ENCODE results near the gene CYBC1. TPM values are rescaled to one million over a fixed set of nuclear protein-coding genes. Genes with fewer than 3 reads are reported as not detected.

CYBC1 gene
- polyA plus RNA-seq, 1 donor from 2014 or later, result 266 TPM

DNA sequence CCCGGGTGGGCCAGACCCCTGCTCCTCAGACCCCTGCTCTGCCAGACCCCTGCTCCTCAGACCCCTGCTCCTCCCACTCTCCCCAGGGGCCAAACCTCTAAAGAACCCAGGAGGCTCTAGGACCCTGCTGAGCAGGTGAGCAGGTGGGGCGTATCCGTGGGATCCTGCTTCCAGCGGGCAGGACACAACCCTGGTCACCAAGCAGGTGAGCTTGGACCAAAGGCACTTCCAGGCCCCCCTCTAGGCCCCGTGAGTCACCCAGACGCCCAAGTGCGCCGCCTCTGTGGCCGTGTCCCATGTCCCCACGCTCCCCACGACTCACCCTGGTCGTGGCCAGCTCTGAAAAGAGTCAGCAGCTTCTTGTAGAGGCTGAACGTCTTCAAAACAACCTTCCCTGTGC, 5.0 kb downstream of the CYBC1 start:
- Mint-ChIP-seq H3K4me3 (no peak overlapping the region), H3K27ac (peak overlapping the region in 1 of 3 donors; percentile 99), H3K4me1 (peaks cover 15 to 25% (median 21%) of the 10 kb centered on the region in 3 donors)

GRCh38 chr17:82444941-82445521, 5.5 kb downstream of the CYBC1 start:
- Mint-ChIP-seq H3K27me3 (no peaks in the 10 kb centered on the region), H3K27ac (no peak overlapping the region), H3K4me1 (peaks cover 20 to 30% (median 26%) of the 10 kb centered on the region in 3 donors), H3K4me3 (no peak overlapping the region), H3K9me3 (no peaks in the 10 kb centered on the region), H3K36me3 (peaks cover 8% of the 10 kb centered on the region)

More for the DNA sequence above, 5.0 kb downstream of the CYBC1 start:
- peaks cover 5% of the 10 kb centered on the region for H3K36me3 Mint-ChIP-seq
- no peaks in the 10 kb centered on the region for H3K9me3 Mint-ChIP-seq
- H3K27me3 Mint-ChIP-seq, result no peaks in the 10 kb centered on the region

DNA sequence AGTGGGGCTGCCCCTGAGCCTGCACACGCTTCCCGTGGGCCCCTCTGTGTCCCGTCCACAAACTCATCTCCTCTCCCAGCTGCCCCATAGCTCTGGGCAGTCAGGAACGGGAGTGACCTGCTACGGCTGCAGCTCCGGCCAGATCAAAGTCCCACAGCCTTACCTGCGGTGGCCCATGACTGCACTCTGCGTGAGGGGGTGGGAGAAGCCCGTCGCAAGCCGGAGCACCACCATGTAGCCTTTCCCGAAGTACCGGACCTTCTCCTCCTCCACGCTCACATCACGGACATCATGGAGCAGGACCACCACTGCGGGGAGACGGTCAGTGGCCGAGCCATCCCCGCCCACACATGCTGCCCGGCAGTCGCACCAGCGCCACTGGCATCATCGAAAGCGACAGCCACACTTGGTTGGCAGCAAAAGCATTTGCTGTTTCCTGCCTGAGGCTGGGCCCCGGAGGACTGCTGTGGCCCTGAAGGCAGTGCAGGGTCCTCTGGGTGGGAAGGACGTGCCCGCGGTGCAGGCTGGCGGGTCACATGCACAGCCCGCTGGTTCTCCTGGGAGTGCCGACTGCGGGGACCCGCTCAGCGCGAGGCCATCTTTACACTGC, 6.2 kb downstream of the CYBC1 start:
- peaks cover 8% of the 10 kb centered on the region for H3K36me3 Mint-ChIP-seq
- H3K4me3 Mint-ChIP-seq, result no peak overlapping the region
- H3K4me1 Mint-ChIP-seq, result peaks cover 20 to 31% (median 26%) of the 10 kb centered on the region in 3 donors
- H3K9me3 Mint-ChIP-seq, result no peaks in the 10 kb centered on the region
- H3K27me3 Mint-ChIP-seq, result no peaks in the 10 kb centered on the region
- H3K27ac Mint-ChIP-seq, result peak overlapping the region in 1 of 3 donors; percentile 62

- Mint-ChIP-seq H3K36me3 (peaks cover 8% of the 10 kb centered on the region), H3K9me3 (no peaks in the 10 kb centered on the region), H3K27ac (peak overlapping the region in 2 of 3 donors; percentile 80 to 83), H3K4me3 (peak overlapping the region in 2 of 4 donors; percentile 69 to 70), H3K4me1 (peaks cover 17 to 29% (median 19%) of the 10 kb centered on the region in 3 donors), H3K27me3 (no peaks in the 10 kb centered on the region)
These were observed 6.9 kb downstream of the CYBC1 start for GRCh38 chr17:82443465-82444283.

DNA sequence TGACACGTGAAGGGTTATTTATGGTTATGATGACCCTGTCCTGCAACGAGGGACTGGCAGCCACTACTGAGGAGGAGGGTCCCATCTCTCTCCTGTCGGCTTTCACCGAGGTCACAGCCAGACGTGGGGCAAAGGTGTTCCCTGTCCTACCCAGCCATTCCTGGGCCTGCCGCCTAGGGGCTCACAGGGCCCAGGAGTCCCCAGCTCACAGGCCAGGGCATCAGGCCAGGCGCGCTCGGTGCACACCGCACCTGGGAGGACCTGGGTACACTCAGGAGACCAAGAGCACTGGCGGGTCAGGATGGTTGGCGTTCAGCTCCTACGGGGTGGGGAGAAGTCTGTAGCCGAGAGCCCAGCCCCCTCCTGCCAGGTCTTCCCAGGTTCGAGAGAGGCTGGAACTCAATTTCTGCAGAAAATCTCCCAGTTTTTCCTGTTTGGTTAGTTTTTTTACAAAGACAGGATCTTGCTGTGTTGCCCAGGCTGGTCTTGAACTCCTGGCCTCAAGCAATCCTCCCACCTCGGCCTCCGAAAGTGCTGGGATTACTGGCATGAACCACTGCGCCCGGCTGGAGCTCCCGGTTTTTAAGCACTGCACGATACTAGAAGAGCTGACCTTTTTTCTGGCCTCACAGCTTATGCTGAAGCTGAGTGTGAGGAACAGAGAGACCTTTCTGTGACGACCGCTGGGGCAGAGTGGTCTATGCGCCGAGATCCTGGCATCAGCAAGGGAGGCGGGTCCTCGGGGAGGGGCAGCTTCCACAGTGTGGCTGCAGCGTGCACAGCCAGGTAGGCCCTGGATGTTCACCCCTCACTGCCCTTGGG, 7.7 kb downstream of the CYBC1 start:
- Mint-ChIP-seq H3K4me1 (peaks cover 17 to 27% (median 17%) of the 10 kb centered on the region in 3 donors), H3K36me3 (peaks cover 8% of the 10 kb centered on the region), H3K4me3 (peak overlapping the region in 2 of 4 donors; percentile 69 to 70), H3K27ac (peak overlapping the region in 2 of 3 donors; percentile 80 to 83), H3K27me3 (no peaks in the 10 kb centered on the region), H3K9me3 (no peaks in the 10 kb centered on the region)

GRCh38 chr17:82441691-82442487, 8.7 kb downstream of the CYBC1 start:
- H3K36me3 Mint-ChIP-seq, result peaks cover 8% of the 10 kb centered on the region
- H3K27ac Mint-ChIP-seq, result peak overlapping the region; percentile 93 to 99 (median 98)
- H3K4me3 Mint-ChIP-seq, result peak overlapping the region; percentile 30 to 88 (median 83)
- H3K27me3 Mint-ChIP-seq, result no peaks in the 10 kb centered on the region
- no peaks in the 10 kb centered on the region for H3K9me3 Mint-ChIP-seq
- H3K4me1 Mint-ChIP-seq, result peaks cover 13 to 23% (median 14%) of the 10 kb centered on the region in 3 donors

DNA sequence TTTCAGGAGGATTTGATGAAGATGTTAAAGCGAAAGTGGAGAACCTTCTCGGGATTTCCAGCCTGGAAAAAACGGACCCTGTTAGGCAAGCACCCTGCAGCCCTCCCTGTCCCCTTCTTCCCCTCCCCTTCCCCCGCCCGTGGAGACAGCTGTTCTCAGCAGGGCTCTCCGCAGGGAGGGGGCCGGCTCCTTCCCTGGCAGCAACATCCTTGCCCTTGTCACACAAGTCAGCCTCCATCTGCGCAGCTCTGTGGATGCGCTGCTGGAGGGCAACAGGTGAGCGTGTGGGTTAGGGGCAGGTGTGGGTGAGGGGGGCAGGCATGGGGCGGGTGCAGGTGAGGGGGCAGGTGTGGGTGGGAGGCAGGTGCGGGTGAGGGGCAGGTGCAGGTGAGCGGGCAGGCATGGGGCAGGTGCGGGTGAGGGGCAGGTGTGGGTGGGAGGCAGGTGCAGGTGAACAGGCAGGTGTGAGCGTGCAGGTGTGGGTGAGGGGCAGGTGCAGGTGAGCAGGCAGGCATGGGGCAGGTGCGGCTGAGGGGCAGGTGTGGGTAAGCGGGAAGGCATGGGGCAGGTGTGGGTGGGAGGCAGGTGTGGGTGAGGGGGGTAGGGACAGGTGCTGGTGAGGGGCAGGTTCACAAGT, 9.4 kb downstream of the CYBC1 start:
- peak overlapping the region; percentile 94 to 99 (median 98) for H3K27ac Mint-ChIP-seq
- H3K36me3 Mint-ChIP-seq, result peaks cover 6% of the 10 kb centered on the region
- no peaks in the 10 kb centered on the region for H3K27me3 Mint-ChIP-seq
- H3K4me1 Mint-ChIP-seq, result peaks cover 13 to 20% (median 14%) of the 10 kb centered on the region in 3 donors
- no peaks in the 10 kb centered on the region for H3K9me3 Mint-ChIP-seq
- peak overlapping the region; percentile 78 to 93 (median 88) for H3K4me3 Mint-ChIP-seq

- Mint-ChIP-seq H3K4me3 (peak overlapping the region; percentile 78 to 93 (median 88)), H3K27me3 (no peaks in the 10 kb centered on the region), H3K9me3 (no peaks in the 10 kb centered on the region), H3K36me3 (peaks cover 6% of the 10 kb centered on the region), H3K4me1 (peaks cover 13 to 18% (median 14%) of the 10 kb centered on the region in 3 donors), H3K27ac (peak overlapping the region; percentile 94 to 99 (median 98))
These were observed 10.0 kb downstream of the CYBC1 start for GRCh38 chr17:82440469-82440981.

- peaks cover 13 to 21% (median 18%) of the 10 kb centered on the region in 3 donors for H3K4me1 Mint-ChIP-seq
- H3K27ac Mint-ChIP-seq, result peak overlapping the region; percentile 94 to 99 (median 98)
- H3K27me3 Mint-ChIP-seq, result no peaks in the 10 kb centered on the region
- peaks cover 6% of the 10 kb centered on the region for H3K36me3 Mint-ChIP-seq
- H3K4me3 Mint-ChIP-seq, result peak overlapping the region in 3 of 4 donors; percentile 87 to 93 (median 90)
- no peaks in the 10 kb centered on the region for H3K9me3 Mint-ChIP-seq
These were observed 10.7 kb downstream of the CYBC1 start for GRCh38 chr17:82439829-82440365.

DNA sequence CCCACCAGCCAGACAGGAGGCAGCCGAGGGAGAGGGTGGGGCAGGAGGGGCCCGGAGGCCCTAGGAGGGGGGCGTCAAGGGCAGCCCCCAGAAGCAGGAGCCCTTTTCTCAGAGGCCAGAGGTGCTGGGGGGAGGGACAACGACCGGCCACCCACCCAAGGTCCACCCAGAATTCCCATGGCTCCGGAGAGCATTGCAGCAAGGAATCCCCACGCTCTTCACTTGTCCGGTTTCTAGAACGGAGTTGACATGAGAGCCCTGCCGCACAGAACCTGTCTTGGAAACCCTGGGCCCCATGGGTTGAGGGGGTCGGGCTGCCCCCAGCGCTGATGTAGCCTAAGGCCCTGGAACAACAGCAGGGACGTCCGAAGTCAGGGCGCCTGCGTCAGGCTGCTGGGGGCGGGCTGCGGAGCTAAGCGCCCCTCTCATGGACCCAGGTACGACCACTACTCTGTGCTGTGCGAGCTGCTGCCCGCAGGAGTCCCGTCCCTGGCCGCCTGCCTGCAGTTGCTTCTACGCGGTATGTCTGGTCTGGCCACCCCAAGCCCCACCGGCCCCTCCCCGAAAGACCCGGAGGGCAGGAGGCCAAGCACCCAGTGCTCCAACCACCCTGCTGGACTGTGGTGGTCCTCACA, 11.2 kb downstream of the CYBC1 start:
- H3K27ac Mint-ChIP-seq, result peak overlapping the region in 1 of 3 donors; percentile 31
- H3K27me3 Mint-ChIP-seq, result no peaks in the 10 kb centered on the region
- H3K4me1 Mint-ChIP-seq, result peaks cover 17 to 23% (median 20%) of the 10 kb centered on the region in 3 donors
- H3K4me3 Mint-ChIP-seq, result no peak overlapping the region
- no peaks in the 10 kb centered on the region for H3K9me3 Mint-ChIP-seq
- H3K36me3 Mint-ChIP-seq, result peaks cover 6% of the 10 kb centered on the region

DNA sequence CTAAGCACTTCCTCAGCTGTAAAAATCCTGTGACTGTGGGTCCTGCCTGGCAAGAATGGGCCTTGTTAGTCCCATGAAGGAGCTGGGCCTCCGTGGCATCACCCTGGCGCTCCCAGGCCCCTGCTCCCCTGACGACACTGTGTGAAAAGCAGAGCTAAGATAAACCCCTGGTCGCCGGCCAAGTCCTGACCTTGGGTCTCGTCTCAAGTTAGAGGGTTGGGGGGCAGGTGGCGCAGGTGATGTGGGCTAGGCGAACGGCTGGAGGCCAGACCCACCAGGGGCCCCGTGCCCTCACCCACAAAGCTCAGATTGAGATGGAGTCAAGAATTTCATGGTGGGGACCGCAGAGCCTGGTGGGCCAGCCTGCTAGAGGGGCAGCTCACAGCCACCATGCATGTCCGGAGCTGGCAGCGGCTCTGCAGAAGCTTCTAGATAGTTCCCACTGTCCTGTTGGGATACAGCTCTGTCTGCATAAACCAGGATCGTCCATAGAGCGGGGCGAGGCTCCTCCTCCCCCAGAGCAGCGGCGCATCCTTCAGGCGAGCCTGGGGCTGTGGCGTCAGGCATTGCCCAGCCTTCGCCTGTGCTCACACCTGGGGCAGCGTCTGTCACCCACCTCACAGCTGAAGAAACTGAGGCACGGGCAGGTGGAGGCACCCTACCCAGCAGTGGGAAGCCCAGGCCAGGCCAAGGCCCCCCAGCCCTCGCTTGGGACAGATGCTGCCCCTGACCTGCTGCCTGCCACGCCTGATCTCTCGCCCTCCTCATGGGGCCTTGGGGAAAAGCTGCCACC, 12.0 kb downstream of the CYBC1 start:
- Mint-ChIP-seq H3K27me3 (no peaks in the 10 kb centered on the region), H3K9me3 (no peaks in the 10 kb centered on the region), H3K4me3 (peak overlapping the region in 1 of 4 donors; percentile 40), H3K27ac (peak overlapping the region in 1 of 3 donors; percentile 53), H3K4me1 (peaks cover 20 to 25% (median 23%) of the 10 kb centered on the region in 3 donors), H3K36me3 (peaks cover 6% of the 10 kb centered on the region)

- Mint-ChIP-seq H3K4me1 (peaks cover 20 to 23% (median 22%) of the 10 kb centered on the region in 3 donors), H3K36me3 (peaks cover 4% of the 10 kb centered on the region), H3K27ac (no peak overlapping the region), H3K9me3 (no peaks in the 10 kb centered on the region), H3K4me3 (peak overlapping the region in 1 of 4 donors; percentile 40), H3K27me3 (no peaks in the 10 kb centered on the region)
These were observed 13.3 kb downstream of the CYBC1 start for GRCh38 chr17:82437325-82437668.

All from IgD-negative memory B cell (primary cell).